Measurements from ENCODE around the gene IFITM2. TPM values are rescaled to one million over a fixed set of nuclear protein-coding genes. Genes with fewer than 3 reads are reported as not detected.

The IFITM2 gene
- total and polyA plus RNA-seq, 2 donors from 2014 or later = 814 to 1,111 TPM

DNA sequence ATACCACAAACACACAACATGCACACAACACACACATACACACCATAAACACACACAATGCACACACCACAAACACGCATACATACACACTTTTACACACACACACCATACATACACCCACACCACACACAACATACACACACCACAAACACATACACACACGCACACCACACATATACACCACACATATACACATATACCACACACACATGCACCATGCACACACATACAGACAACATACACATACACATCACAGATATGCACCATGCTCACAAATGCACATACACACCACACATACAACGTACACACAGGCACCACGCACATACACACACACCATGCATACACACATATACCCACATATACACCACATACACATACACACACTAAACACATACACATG is 50.0 kb downstream of the IFITM2 start:
- Histone ChIP-seq H3K4me3 (ENCODE audit: low read length in 3 of 3) (peak overlapping the region in 1 of 3 donors; percentile 38), H3K9me3 (ENCODE audit: control insufficient read depth in 2 of 3, insufficient read depth in 1 of 3, low read length in 3 of 3) (peaks cover 0 to 13% (median 0%) of the 10 kb centered on the region in 3 donors), H3K36me3 (ENCODE audit: control insufficient read depth in 2 of 3, insufficient read depth in 3 of 3, low read length in 3 of 3) (peaks cover 0 to 15% (median 0%) of the 10 kb centered on the region in 3 donors), H3K4me1 (ENCODE audit: control insufficient read depth in 2 of 3, insufficient read depth in 2 of 3, low read depth in 1 of 3, low read length in 3 of 3) (peaks cover 6 to 19% (median 18%) of the 10 kb centered on the region in 3 donors), H3K27ac (ENCODE audit: low read depth in 2 of 2, low read length in 2 of 2) (no peak overlapping the region), H3K27me3 (ENCODE audit: control insufficient read depth, insufficient read depth, low read length) (no peaks in the 10 kb centered on the region), H3K9ac (ENCODE audit: low read length in 3 of 3) (peak overlapping the region in 1 of 3 donors; percentile 20)
- FAIRE-seq = no peak
- DNase-seq = no peak
- TF ChIP-seq, protein P1, sequence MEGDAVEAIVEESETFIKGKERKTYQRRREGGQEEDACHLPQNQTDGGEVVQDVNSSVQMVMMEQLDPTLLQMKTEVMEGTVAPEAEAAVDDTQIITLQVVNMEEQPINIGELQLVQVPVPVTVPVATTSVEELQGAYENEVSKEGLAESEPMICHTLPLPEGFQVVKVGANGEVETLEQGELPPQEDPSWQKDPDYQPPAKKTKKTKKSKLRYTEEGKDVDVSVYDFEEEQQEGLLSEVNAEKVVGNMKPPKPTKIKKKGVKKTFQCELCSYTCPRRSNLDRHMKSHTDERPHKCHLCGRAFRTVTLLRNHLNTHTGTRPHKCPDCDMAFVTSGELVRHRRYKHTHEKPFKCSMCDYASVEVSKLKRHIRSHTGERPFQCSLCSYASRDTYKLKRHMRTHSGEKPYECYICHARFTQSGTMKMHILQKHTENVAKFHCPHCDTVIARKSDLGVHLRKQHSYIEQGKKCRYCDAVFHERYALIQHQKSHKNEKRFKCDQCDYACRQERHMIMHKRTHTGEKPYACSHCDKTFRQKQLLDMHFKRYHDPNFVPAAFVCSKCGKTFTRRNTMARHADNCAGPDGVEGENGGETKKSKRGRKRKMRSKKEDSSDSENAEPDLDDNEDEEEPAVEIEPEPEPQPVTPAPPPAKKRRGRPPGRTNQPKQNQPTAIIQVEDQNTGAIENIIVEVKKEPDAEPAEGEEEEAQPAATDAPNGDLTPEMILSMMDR (IDR thresholded peaks at IDR 0.05; ENCODE audit: borderline replicate concordance, extremely low read depth, insufficient read depth) = no peak
- intact Hi-C loops (cut with DNase I) = loop anchor here (10.0 kb wide), 1 partner anchor 53 kb away; the partner anchor contains the start of gene IFITM2

DNA sequence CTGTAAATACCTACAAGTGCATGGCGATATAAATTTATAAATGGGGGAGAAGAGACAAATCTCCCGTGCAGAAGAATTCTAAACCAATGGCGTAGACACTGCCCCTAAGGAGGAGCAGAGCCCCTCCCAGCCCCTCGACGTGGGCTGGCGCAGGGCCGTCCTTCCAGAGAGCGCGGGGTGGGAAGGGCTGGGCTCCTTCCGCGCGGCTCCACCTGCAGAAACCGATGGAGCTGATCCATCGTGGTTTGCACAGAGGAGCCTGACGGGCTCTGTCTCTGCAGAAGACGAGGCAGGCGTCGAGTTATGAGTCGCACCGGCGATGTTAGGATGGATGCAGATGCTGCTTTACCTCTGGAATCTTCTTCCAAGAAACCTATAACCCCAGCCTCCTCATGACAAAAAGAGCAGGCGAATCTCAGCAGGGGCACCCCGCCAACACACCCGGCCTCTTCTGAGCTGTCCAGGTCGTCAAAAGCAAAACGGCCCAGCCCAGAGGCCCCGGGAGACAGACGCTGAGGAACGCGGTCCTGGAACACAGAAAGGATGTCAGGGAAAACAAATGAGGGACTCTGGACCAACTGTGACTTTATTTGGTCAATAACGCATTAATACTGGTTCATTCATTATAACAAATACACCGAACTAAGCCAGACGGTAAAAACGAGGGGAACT is 50.6 kb downstream of the IFITM2 start:
- DNase-seq = no peak
- intact Hi-C loops (cut with DNase I) = loop anchor here (10.0 kb wide), 1 partner anchor 53 kb away; the partner anchor contains the start of gene IFITM2
- Histone ChIP-seq H3K27ac (ENCODE audit: low read depth in 2 of 2, low read length in 2 of 2) (no peak overlapping the region), H3K27me3 (ENCODE audit: control insufficient read depth, insufficient read depth, low read length) (no peaks in the 10 kb centered on the region), H3K9ac (ENCODE audit: low read length in 3 of 3) (no peak overlapping the region), H3K4me1 (ENCODE audit: control insufficient read depth in 2 of 3, insufficient read depth in 2 of 3, low read depth in 1 of 3, low read length in 3 of 3) (peaks cover 6 to 14% (median 14%) of the 10 kb centered on the region in 3 donors), H3K4me3 (ENCODE audit: low read length in 3 of 3) (no peak overlapping the region), H3K36me3 (ENCODE audit: control insufficient read depth in 2 of 3, insufficient read depth in 3 of 3, low read length in 3 of 3) (peaks cover 0 to 15% (median 0%) of the 10 kb centered on the region in 3 donors), H3K9me3 (ENCODE audit: control insufficient read depth in 2 of 3, insufficient read depth in 1 of 3, low read length in 3 of 3) (peaks cover 0 to 13% (median 0%) of the 10 kb centered on the region in 3 donors)
- FAIRE-seq = no peak
- TF ChIP-seq, protein P1 (IDR thresholded peaks at IDR 0.05; ENCODE audit: borderline replicate concordance, extremely low read depth, insufficient read depth) = no peak

Other genes with a start within 250 kb of the IFITM2 start
- gene SCGB1C1, start 114.7 kb upstream of the IFITM2 start, total RNA-seq = not detected
- gene SCGB1C1, start 114.7 kb upstream of the IFITM2 start, polyA plus RNA-seq (ENCODE audit: insufficient read depth, low read depth, low replicate concordance) = not detected
- gene BET1L, start 100.4 kb upstream of the IFITM2 start, total RNA-seq = 56.5 TPM
- gene BET1L, start 100.4 kb upstream of the IFITM2 start, polyA plus RNA-seq (ENCODE audit: insufficient read depth, low read depth, low replicate concordance) = 43.9 TPM
- gene RIC8A, start 100.1 kb upstream of the IFITM2 start, total RNA-seq = 92.1 TPM
- 52.3 TPM for gene RIC8A, start 100.1 kb upstream of the IFITM2 start, polyA plus RNA-seq (ENCODE audit: insufficient read depth, low read depth, low replicate concordance)
- 28.3 TPM for gene SIRT3, start 71.5 kb upstream of the IFITM2 start, total RNA-seq
- gene SIRT3, start 71.5 kb upstream of the IFITM2 start, polyA plus RNA-seq (ENCODE audit: insufficient read depth, low read depth, low replicate concordance) = 28.7 TPM
- 87.7 TPM for gene PSMD13, start 70.8 kb upstream of the IFITM2 start, total RNA-seq
- 115 TPM for gene PSMD13, start 70.8 kb upstream of the IFITM2 start, polyA plus RNA-seq (ENCODE audit: insufficient read depth, low read depth, low replicate concordance)
- 1.6 TPM for gene NLRP6, start 29.4 kb upstream of the IFITM2 start, total RNA-seq
- gene NLRP6, start 29.4 kb upstream of the IFITM2 start, polyA plus RNA-seq (ENCODE audit: insufficient read depth, low read depth, low replicate concordance) = 0.32 TPM
- 64.1 TPM for gene PGGHG, start 18.7 kb upstream of the IFITM2 start, total RNA-seq
- 16.1 TPM for gene PGGHG, start 18.7 kb upstream of the IFITM2 start, polyA plus RNA-seq (ENCODE audit: insufficient read depth, low read depth, low replicate concordance)
- not detected for gene IFITM5, start 8.3 kb upstream of the IFITM2 start, total RNA-seq
- gene IFITM5, start 8.3 kb upstream of the IFITM2 start, polyA plus RNA-seq (ENCODE audit: insufficient read depth, low read depth, low replicate concordance) = not detected
- 440 TPM for gene IFITM1, start 6.2 kb downstream of the IFITM2 start, total RNA-seq
- 248 TPM for gene IFITM1, start 6.2 kb downstream of the IFITM2 start, polyA plus RNA-seq (ENCODE audit: insufficient read depth, low read depth, low replicate concordance)
- gene IFITM3, start 13.0 kb downstream of the IFITM2 start, total RNA-seq = 1,286 TPM
- gene IFITM3, start 13.0 kb downstream of the IFITM2 start, polyA plus RNA-seq (ENCODE audit: insufficient read depth, low read depth, low replicate concordance) = 1,281 TPM
- 1.4 TPM for gene B4GALNT4, start 61.7 kb downstream of the IFITM2 start, total RNA-seq
- 0.82 TPM for gene B4GALNT4, start 61.7 kb downstream of the IFITM2 start, polyA plus RNA-seq (ENCODE audit: insufficient read depth, low read depth, low replicate concordance)
- gene PKP3, start 86.4 kb downstream of the IFITM2 start, total RNA-seq = 3.6 TPM
- gene PKP3, start 86.4 kb downstream of the IFITM2 start, polyA plus RNA-seq (ENCODE audit: insufficient read depth, low read depth, low replicate concordance) = 1.9 TPM
- 89.1 TPM for gene SIGIRR, start 107.2 kb downstream of the IFITM2 start, total RNA-seq
- gene SIGIRR, start 107.2 kb downstream of the IFITM2 start, polyA plus RNA-seq (ENCODE audit: insufficient read depth, low read depth, low replicate concordance) = 181 TPM
- gene ANO9, start 134.2 kb downstream of the IFITM2 start, total RNA-seq = 21.8 TPM
- 11.3 TPM for gene ANO9, start 134.2 kb downstream of the IFITM2 start, polyA plus RNA-seq (ENCODE audit: insufficient read depth, low read depth, low replicate concordance)
- 28.5 TPM for gene PTDSS2, start 142.5 kb downstream of the IFITM2 start, total RNA-seq
- gene PTDSS2, start 142.5 kb downstream of the IFITM2 start, polyA plus RNA-seq (ENCODE audit: insufficient read depth, low read depth, low replicate concordance) = 37.7 TPM
- gene RNH1, start 199.4 kb downstream of the IFITM2 start, total RNA-seq = 191 TPM
- gene RNH1, start 199.4 kb downstream of the IFITM2 start, polyA plus RNA-seq (ENCODE audit: insufficient read depth, low read depth, low replicate concordance) = 171 TPM
- gene HRAS, start 227.8 kb downstream of the IFITM2 start, total RNA-seq = 66.1 TPM
- 100 TPM for gene HRAS, start 227.8 kb downstream of the IFITM2 start, polyA plus RNA-seq (ENCODE audit: insufficient read depth, low read depth, low replicate concordance)
- gene LRRC56, start 229.7 kb downstream of the IFITM2 start, total RNA-seq = 7.7 TPM
- 1.2 TPM for gene LRRC56, start 229.7 kb downstream of the IFITM2 start, polyA plus RNA-seq (ENCODE audit: insufficient read depth, low read depth, low replicate concordance)

Data from kidney (tissue), 14 donors.